GM21381 (cell line): ENCODE measurements around the gene DCUN1D5.

ENCODE experiments used
- ATAC-seq: cut with Tn5 transposase; IDR thresholded peaks from one replicate; pipeline ENCODE4 v1.9.1; 2021; ENCODE audit warnings: mild to moderate bottlenecking, moderate library complexity; ENCODE audit not compliant: unreplicated experiment

DCUN1D5 gene

GRCh38 chr11:103061656-103062055, 30.3 kb downstream of the DCUN1D5 start:
- ATAC-seq = no peak

- ATAC-seq = peak; percentile 53
These were observed 36.6 kb downstream of the DCUN1D5 start for GRCh38 chr11:103055221-103055890.

- ATAC-seq = no peak
These were observed 38.0 kb downstream of the DCUN1D5 start for GRCh38 chr11:103053997-103054396.

GRCh38 chr11:103051981-103052380, 40.0 kb downstream of the DCUN1D5 start:
- ATAC-seq = no peak

- ATAC-seq = no peak
These were observed 40.7 kb downstream of the DCUN1D5 start for GRCh38 chr11:103051151-103051801.

GRCh38 chr11:103050351-103050750, 41.6 kb downstream of the DCUN1D5 start:
- no peak for ATAC-seq

GRCh38 chr11:103047837-103048236, 44.1 kb downstream of the DCUN1D5 start:
- ATAC-seq = no peak

- no peak for ATAC-seq
These were observed 47.9 kb downstream of the DCUN1D5 start for GRCh38 chr11:103043826-103044678.

- no peak for ATAC-seq
These were observed 49.8 kb downstream of the DCUN1D5 start for GRCh38 chr11:103042161-103042560.

GRCh38 chr11:103035791-103036434, 56.0 kb downstream of the DCUN1D5 start:
- ATAC-seq = peak; percentile 94

GRCh38 chr11:103035216-103035615, 56.7 kb downstream of the DCUN1D5 start:
- no peak for ATAC-seq

GRCh38 chr11:103031834-103032233, 60.1 kb downstream of the DCUN1D5 start:
- ATAC-seq = no peak

- no peak for ATAC-seq
These were observed 62.6 kb downstream of the DCUN1D5 start for GRCh38 chr11:103029401-103029800.

GRCh38 chr11:103028304-103029020, 63.5 kb downstream of the DCUN1D5 start:
- peak; percentile 94 for ATAC-seq

GRCh38 chr11:103024086-103024485, 67.9 kb downstream of the DCUN1D5 start:
- ATAC-seq = no peak

GRCh38 chr11:103016031-103016430, 75.9 kb downstream of the DCUN1D5 start:
- no peak for ATAC-seq

- no peak for ATAC-seq
These were observed 78.5 kb downstream of the DCUN1D5 start for GRCh38 chr11:103013421-103013820.
